Heart left ventricle (tissue), 16 donors: ENCODE measurements around the gene NPRL2. TPM values are rescaled to one million over a fixed set of nuclear protein-coding genes. Genes with fewer than 3 reads are reported as not detected.
A peak's percentile ranks its signal among the peaks of the same experiment; 100 is the strongest.

Experiments
- ATAC-seq, 4 donors: fragments of 200-7000 bp; cut with Tn5 transposase; one replicate each; pipeline ENCODE4 v1.9.1; 2020 to 2022; ENCODE audit warnings: moderate library complexity in 4 of 4, mild to moderate bottlenecking in 3 of 4, moderate number of reproducible peaks in 1 of 4
- DNase-seq, 5 donors: peaks; one replicate each; pipeline ENCODE4 v3.0.0-alpha.2; 2020
- H3K27ac ChIP-seq, 12 donors: fragments of 200-600 bp; sonication (generic) in 4 of 12; one replicate each; pipeline versions ENCODE4 v1.5.0 to v1.8.0; 2016 to 2022; ENCODE audit warnings: mild to moderate bottlenecking in 2 of 12
- H3K27me3 ChIP-seq, 9 donors: fragments of 200-600 bp; sonication (generic) in 2 of 9; one replicate each; pipeline versions ENCODE4 v1.5.1 to v1.8.0; 2016 to 2022; ENCODE audit warnings: mild to moderate bottlenecking in 3 of 9
- H3K36me3 ChIP-seq, 9 donors: fragments of 200-600 bp; sonication (generic) in 2 of 9; one replicate each; pipeline versions ENCODE4 v1.5.0 to v1.8.0; 2018 to 2022; ENCODE audit warnings: mild to moderate bottlenecking in 2 of 9
- H3K4me1 ChIP-seq, 12 donors: fragments of 200-600 bp; sonication (generic) in 4 of 12; one replicate each; pipeline versions ENCODE4 v1.5.0 to v1.8.0; 2016 to 2022; ENCODE audit warnings: mild to moderate bottlenecking in 3 of 12
- H3K4me3 ChIP-seq, 12 donors: fragments of 200-600 bp; sonication (generic) in 4 of 12; one replicate each; pipeline versions ENCODE4 v1.5.0 to v1.8.0; 2017 to 2022; ENCODE audit warnings: mild to moderate bottlenecking in 9 of 12, moderate library complexity in 4 of 12
- H3K9me3 ChIP-seq, 12 donors: fragments of 200-600 bp; sonication (generic) in 4 of 12; one replicate each; pipeline versions ENCODE4 v1.5.0 to v1.8.0; 2016 to 2022; ENCODE audit warnings: mild to moderate bottlenecking in 1 of 12
- POLR2A ChIP-seq, 2 donors: fragments of 450-650 bp; IDR thresholded peaks; one replicate each; pipeline ENCODE4 v1.6.1; 2017; ENCODE audit warnings: antibody characterized with exemption in 2 of 2, mild to moderate bottlenecking in 2 of 2, moderate library complexity in 2 of 2
- WGBS, 4 donors: extraction: QIAGEN DNeasy Blood & Tissue Kit in 2 of 4; methylation state at CpG; one replicate each; pipeline versions ENCODE4 v1.1.5 to v1.1.7; 2013 to 2018; 5-methylcytosine and 5-hydroxymethylcytosine counted together
- intact Hi-C, 10 donors: fragments of 100-400 bp; cut with DNase I; formaldehyde crosslinking; loops; one replicate each; pipeline versions ENCODE4 v1.11.1 to v1.14.2; 2022
- polyA plus RNA-seq, 2 donors: library from polyadenylated mRNA; stranded (reverse); fragments of 200-250 nt; gene quantifications; one replicate each; pipeline ENCODE4 v1.2.3, GENCODE V29; 2013
- total RNA-seq, 9 donors: library from RNA; depleted of rRNA in 2 of 9; stranded (reverse); fragments of >200 nt in 2 of 9; fragmentation: NEBNext Ultra II Directional in 3 of 9; extraction: Animal tissue kit (Norgen Biotek cat#: 25700) in 3 of 9; gene quantifications; one replicate each; pipeline versions ENCODE4 v1.1.0 to v1.2.4, GENCODE V29; 2016 to 2023
- TF ChIP-seq, protein P1 (sequence below), 12 donors: fragments of 200-600 bp; sonication (generic) in 4 of 12; IDR thresholded peaks; one replicate each; pipeline versions ENCODE4 v1.5.0 to v1.8.0; 2018 to 2022; ENCODE audit warnings: antibody characterized with exemption in 12 of 12, mild to moderate bottlenecking in 5 of 12
- donor health status: ischemic (EF 13 %, LVEDD 7.1; RV severe dilation, severe dysfunction).
- donor health status: healthy with polysubstance abuse.
- donor health status: DM: no; HTN: yes; CAD: no.
- donor health status: DM: no; HTN: no; CAD: no.
- donor health status: ischemic (EF 25% LVEDD 6.9; RV normal size, moderate dysfunction).
- donor health status: ischemic (EF 25% LVEDD 5.7; RV mildly dilated, moderate dysfunction).
- donor health status: healthy.
- donor health status: DM: yes; HTN: yes; CAD: no.
- donor health status: ischemic (EF 35%, LVEDD 5.7; RV mildly dilated, moderate dysfunction).
- donor health status: nonischemic (EF 11% LVEDD 7.7; RV severe dilation, severe dysfunction).
- donor health status: DM: yes; HTN: yes; CAD: no.
- donor health status: PGD.
- donor health status: ischemic (EF 29% LVEDD 5.4; RV normal size, mild dysfunction).
- donor health status: nonischemic (EF 23%, LVEDD 6.1; RV moderate dilation, normal function).

NPRL2 gene
- total and polyA plus RNA-seq, 11 donors: 12.0 to 19.0 (median 15.3) TPM

DNA sequence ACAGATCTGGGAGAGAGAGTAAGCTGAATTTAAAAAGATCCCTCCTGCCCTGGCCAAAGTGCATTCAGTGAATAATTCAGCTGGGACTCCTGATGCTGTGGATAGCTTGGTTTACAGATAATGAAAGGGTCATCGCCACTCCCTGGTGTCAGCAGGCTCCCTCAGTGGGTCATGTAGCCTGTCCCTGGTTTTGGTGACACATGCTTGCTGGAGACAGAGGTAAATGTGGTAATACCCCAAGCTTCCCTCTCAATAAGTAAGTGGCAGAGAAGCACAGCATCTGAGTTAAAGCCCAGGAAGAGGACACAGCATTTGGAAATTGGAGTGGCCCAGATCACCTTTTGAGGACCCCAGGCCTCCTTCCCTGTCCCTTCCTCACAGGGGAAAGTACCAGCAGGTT lies 6.9 kb upstream of the NPRL2 start:
- DNase-seq (no peak), ATAC-seq (no peak)
- WGBS, 4 donors: 0 to 56% (median 50%) methylated on average over 1 of the region's 1 CpG
- Histone ChIP-seq H3K4me3 (peak overlapping the region in 11 of 12 donors; percentile 60 to 97 (median 76)), H3K27me3 (no peaks in the 10 kb centered on the region), H3K4me1 (peaks cover 19 to 59% (median 40%) of the 10 kb centered on the region in 12 donors), H3K9me3 (no peaks in the 10 kb centered on the region), H3K36me3 (peaks cover 0 to 48% (median 38%) of the 10 kb centered on the region in 9 donors), H3K27ac (peak overlapping the region in 8 of 12 donors; percentile 3 to 97 (median 90))
- intact Hi-C loops: loop anchor here in 3 of 10 donors (5.0 to 10.0 kb wide), 3 partner anchors 255 to 1607 kb away; partner anchors contain the start of genes CISH (in 1 of the 3), MANF (in 1 of the 3) and PCBP4 (in 1 of the 3)
- TF ChIP-seq, protein P1, sequence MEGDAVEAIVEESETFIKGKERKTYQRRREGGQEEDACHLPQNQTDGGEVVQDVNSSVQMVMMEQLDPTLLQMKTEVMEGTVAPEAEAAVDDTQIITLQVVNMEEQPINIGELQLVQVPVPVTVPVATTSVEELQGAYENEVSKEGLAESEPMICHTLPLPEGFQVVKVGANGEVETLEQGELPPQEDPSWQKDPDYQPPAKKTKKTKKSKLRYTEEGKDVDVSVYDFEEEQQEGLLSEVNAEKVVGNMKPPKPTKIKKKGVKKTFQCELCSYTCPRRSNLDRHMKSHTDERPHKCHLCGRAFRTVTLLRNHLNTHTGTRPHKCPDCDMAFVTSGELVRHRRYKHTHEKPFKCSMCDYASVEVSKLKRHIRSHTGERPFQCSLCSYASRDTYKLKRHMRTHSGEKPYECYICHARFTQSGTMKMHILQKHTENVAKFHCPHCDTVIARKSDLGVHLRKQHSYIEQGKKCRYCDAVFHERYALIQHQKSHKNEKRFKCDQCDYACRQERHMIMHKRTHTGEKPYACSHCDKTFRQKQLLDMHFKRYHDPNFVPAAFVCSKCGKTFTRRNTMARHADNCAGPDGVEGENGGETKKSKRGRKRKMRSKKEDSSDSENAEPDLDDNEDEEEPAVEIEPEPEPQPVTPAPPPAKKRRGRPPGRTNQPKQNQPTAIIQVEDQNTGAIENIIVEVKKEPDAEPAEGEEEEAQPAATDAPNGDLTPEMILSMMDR (IDR thresholded peaks at IDR 0.05): no peak
- TF ChIP-seq POLR2A (IDR thresholded peaks at IDR 0.05): no peak

DNA sequence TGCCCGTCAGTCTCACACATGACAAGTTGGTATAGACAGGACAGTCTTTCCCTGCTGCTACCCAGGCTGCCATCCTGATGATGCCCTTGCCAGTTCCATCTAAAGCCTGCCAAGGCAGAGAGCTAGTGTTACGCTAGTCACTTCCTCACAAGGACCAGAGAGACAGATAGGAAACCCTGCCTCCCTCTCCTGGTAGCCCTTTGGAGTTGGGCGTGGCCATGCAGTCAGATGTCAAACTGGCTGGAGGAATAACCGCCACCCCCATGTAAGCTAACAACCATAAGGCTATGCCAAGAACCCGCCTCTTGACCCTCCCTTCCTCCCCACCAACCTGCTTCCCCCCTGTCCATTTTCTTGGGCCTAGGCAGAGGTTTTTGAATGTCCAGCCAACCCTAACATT lies 6.0 kb upstream of the NPRL2 start:
- ATAC-seq (peak; percentile 12 to 45 (median 29)), DNase-seq (peak in 3 of 5 donors; percentile 62 to 72 (median 65))
- no peak for TF ChIP-seq POLR2A (IDR thresholded peaks at IDR 0.05)
- TF ChIP-seq, protein P1 (IDR thresholded peaks at IDR 0.05): no peak
- 30 to 37% (median 33%) methylated on average over 5 of the region's 5 CpGs for WGBS, 4 donors
- Histone ChIP-seq H3K27me3 (no peaks in the 10 kb centered on the region), H3K9me3 (no peaks in the 10 kb centered on the region), H3K36me3 (peaks cover 0 to 54% (median 38%) of the 10 kb centered on the region in 9 donors), H3K4me3 (peak overlapping the region in 9 of 12 donors; percentile 65 to 97 (median 84)), H3K4me1 (peaks cover 19 to 63% (median 44%) of the 10 kb centered on the region in 12 donors), H3K27ac (peak overlapping the region in 8 of 12 donors; percentile 23 to 97 (median 38))
- intact Hi-C loops: loop anchor here in 3 of 10 donors (5.0 to 10.0 kb wide), 3 partner anchors 256 to 1608 kb away; partner anchors contain the start of genes CISH (in 1 of the 3), MANF (in 1 of the 3) and PCBP4 (in 1 of the 3)

DNA sequence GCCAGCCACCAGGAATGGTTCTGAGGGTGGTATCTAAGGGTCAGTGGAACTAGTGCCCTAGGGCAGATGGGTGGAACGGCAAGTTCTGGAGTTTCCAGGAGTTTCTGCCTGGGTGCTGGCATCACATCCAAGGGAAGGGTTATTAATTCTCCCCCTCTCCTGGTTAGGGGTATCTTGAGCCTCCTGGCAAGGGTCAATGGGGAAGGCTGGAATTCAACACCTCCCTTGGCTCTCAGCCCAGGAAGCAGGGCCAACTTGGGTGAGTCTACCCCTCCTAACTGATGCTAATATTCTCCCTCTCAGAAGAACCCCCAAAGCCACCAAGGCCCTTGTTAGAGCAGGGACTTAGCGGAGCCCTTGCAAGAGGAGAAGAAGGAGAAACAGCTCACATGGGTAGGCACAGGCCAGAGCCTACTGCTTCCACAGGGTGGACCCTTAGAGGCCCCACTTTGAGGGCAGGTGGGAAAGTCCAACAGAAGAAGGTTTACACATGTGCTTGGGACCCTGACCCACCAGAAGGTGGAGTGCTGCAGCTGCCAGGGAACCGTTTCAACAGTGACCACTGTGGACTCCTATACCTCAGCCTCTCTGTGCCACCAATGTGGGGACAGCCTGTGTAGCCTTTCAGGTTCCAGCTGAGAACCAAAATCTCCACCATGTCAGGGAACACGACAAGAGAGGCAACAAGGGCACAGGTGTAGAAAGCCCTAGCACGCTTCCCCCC lies 5.4 kb upstream of the NPRL2 start:
- H3K4me1 ChIP-seq: peaks cover 22 to 69% (median 49%) of the 10 kb centered on the region in 12 donors
- intact Hi-C loops: loop anchor here in 3 of 10 donors (5.0 to 10.0 kb wide), 3 partner anchors 256 to 1609 kb away; partner anchors contain the start of genes CISH (in 1 of the 3), MANF (in 1 of the 3) and PCBP4 (in 1 of the 3)
- WGBS, 4 donors: 42 to 55% (median 50%) methylated on average over 5 of the region's 5 CpGs

More for the DNA sequence above, 5.4 kb upstream of the NPRL2 start:
- H3K4me3 ChIP-seq: peak overlapping the region in 9 of 12 donors; percentile 65 to 97 (median 84)
- no peak for DNase-seq
- ATAC-seq: no peak
- H3K36me3 ChIP-seq: peaks cover 0 to 54% (median 38%) of the 10 kb centered on the region in 9 donors
- TF ChIP-seq POLR2A (IDR thresholded peaks at IDR 0.05): no peak
- TF ChIP-seq, protein P1 (IDR thresholded peaks at IDR 0.05): peak in 2 of 12 donors; percentile 6 to 19
- H3K27me3 ChIP-seq: no peaks in the 10 kb centered on the region
- H3K27ac ChIP-seq: peak overlapping the region in 9 of 12 donors; percentile 16 to 97 (median 36)
- no peaks in the 10 kb centered on the region for H3K9me3 ChIP-seq
